HepG2 (cell line): ENCODE measurements around the gene POSTN. TPM values are rescaled to one million over a fixed set of nuclear protein-coding genes. Genes with fewer than 3 reads are reported as not detected.

Source experiments
- ATAC-seq: fragments of 200-7000 bp; cut with Tn5 transposase; 3 replicates; pipeline ENCODE4 v1.9.1; 2020; ENCODE audit warnings: mild to moderate bottlenecking, moderate library complexity
- BruUV-seq: library from RNA; stranded (reverse); fragments of 400-500 nt; replicated peaks from 2 replicates; lab custom pipeline; 2021; lab: Mats Ljungman, UMichigan
- CTCF ChIA-PET: fragments of 300-600 bp; formaldehyde crosslinking; extraction: SDS; loops from one replicate; lab custom pipeline; 2021; ENCODE audit warnings: low total read pairs, inconsistent platforms, low intra/inter-chr PET ratio; lab: Yijun Ruan, JAX
- POLR2A ChIA-PET: fragments of 350-600 bp; sonication (Branson Sonifier 250); formaldehyde crosslinking; loops from one replicate; lab custom pipeline; 2020; ENCODE audit warnings: antibody characterized with exemption, inconsistent platforms; lab: Yijun Ruan, JAX
- DNase-seq: peaks from one replicate; pipeline ENCODE4 v3.0.0-alpha.2; 2015; ENCODE audit warnings: low spot score
- FAIRE-seq: peaks from 3 replicates; lab custom pipeline; 2011; peaks lifted over from hg19 to GRCh38; lab: Jason Lieb, UNC
- H2AFZ ChIP-seq: one replicate; pipeline ENCODE4 v1.6.1; 2011; ENCODE audit warnings: low read length, inconsistent platforms
- H3K27ac ChIP-seq: fragments of 300-600 bp; 3 replicates; pipeline ENCODE4 v1.8.0; 2011; ENCODE audit warnings: mixed run types, mild to moderate bottlenecking, mixed read lengths, low read length, inconsistent platforms; ENCODE audit not compliant: insufficient read depth; ENCODE audit errors: extremely low read length
- H3K27me3 ChIP-seq, 2 experiments: fragments of 200-600 bp in 1 of 2; 2 replicates in 1 of 2; 3 replicates in 1 of 2; pipeline versions ENCODE4 v1.6.0 to v1.8.0; 2011; ENCODE audit warnings: low read length in 2 of 2, mild to moderate bottlenecking in 2 of 2, moderate library complexity in 2 of 2, inconsistent platforms in 1 of 2; ENCODE audit not compliant: insufficient read depth in 2 of 2, control insufficient read depth in 1 of 2
- H3K36me3 ChIP-seq, 2 experiments: fragments of 200-600 bp in 1 of 2; replicated peaks in 1 of 2; 2 replicates in 1 of 2; 3 replicates in 1 of 2; pipeline versions ENCODE4 v1.5.1 to v1.8.0; 2011; ENCODE audit warnings: low read length in 2 of 2, inconsistent platforms in 1 of 2; ENCODE audit not compliant: insufficient read depth in 2 of 2, control insufficient read depth in 1 of 2
- H3K4me1 ChIP-seq: 2 replicates; pipeline ENCODE4 v1.5.1; 2012; ENCODE audit warnings: low read length, inconsistent platforms; ENCODE audit not compliant: insufficient read depth
- H3K4me2 ChIP-seq: 2 replicates; pipeline ENCODE4 v1.6.0; 2011; ENCODE audit warnings: low read depth, low read length, inconsistent platforms
- H3K4me3 ChIP-seq, 3 experiments: fragments of 200-600 bp in 1 of 3; sonication (generic), shearing (Covaris generic) in 1 of 3; replicated peaks in 1 of 3; 2 replicates each; pipeline ENCODE4 v1.5.1; 2011 to 2016; ENCODE audit warnings: low read length in 3 of 3, inconsistent platforms in 2 of 3, low read depth in 2 of 3, mild to moderate bottlenecking in 2 of 3, control low read depth in 1 of 3, mixed read lengths in 1 of 3; ENCODE audit not compliant: insufficient read depth in 1 of 3
- H3K79me2 ChIP-seq: one replicate; pipeline ENCODE4 v1.6.1; 2011; ENCODE audit warnings: low read length, inconsistent platforms; ENCODE audit not compliant: insufficient read depth
- H3K9ac ChIP-seq: 2 replicates; pipeline ENCODE4 v1.6.0; 2011; ENCODE audit warnings: mild to moderate bottlenecking, low read depth, low read length, inconsistent platforms; ENCODE audit not compliant: insufficient read depth
- H3K9me3 ChIP-seq: 2 replicates; pipeline ENCODE4 v1.5.1; 2012; ENCODE audit warnings: mild to moderate bottlenecking, low read length
- H4K20me1 ChIP-seq: 2 replicates; pipeline ENCODE4 v1.6.0; 2011; ENCODE audit warnings: inconsistent platforms, mild to moderate bottlenecking, low read length, moderate library complexity; ENCODE audit not compliant: insufficient read depth
- CAMTA2 ChIP-seq: sonication (generic); formaldehyde crosslinking; IDR thresholded peaks from 2 replicates; pipeline ENCODE4 v1.4.0; 2020; ENCODE audit warnings: mild to moderate bottlenecking, missing genetic modification reagents, borderline replicate concordance
- MEIS1 ChIP-seq: sonication (generic); formaldehyde crosslinking; IDR thresholded peaks from 2 replicates; pipeline ENCODE4 v1.9.0; 2021; ENCODE audit warnings: mild to moderate bottlenecking, missing genetic modification reagents, moderate library complexity, borderline replicate concordance
- MXD4 ChIP-seq: IDR thresholded peaks from 2 replicates; pipeline ENCODE4 v1.6.1; 2016; ENCODE audit warnings: mild to moderate bottlenecking, missing biosample characterization, missing genetic modification reagents
- NFE2L1 ChIP-seq: sonication (generic); formaldehyde crosslinking; IDR thresholded peaks from 2 replicates; pipeline ENCODE4 v1.4.0; 2020; ENCODE audit warnings: missing genetic modification reagents, mild to moderate bottlenecking, borderline replicate concordance
- ZNF326 ChIP-seq: sonication (generic); formaldehyde crosslinking; IDR thresholded peaks from 2 replicates; pipeline ENCODE4 v1.4.0; 2020; ENCODE audit warnings: missing genetic modification reagents, borderline replicate concordance
- ZNF607 ChIP-seq: sonication (generic); formaldehyde crosslinking; IDR thresholded peaks from 2 replicates; pipeline ENCODE4 v1.5.1; 2020; ENCODE audit warnings: missing genetic modification reagents, mild to moderate bottlenecking, borderline replicate concordance
- ZNF75D ChIP-seq: sonication (generic); formaldehyde crosslinking; IDR thresholded peaks from 2 replicates; pipeline ENCODE4 v1.8.1; 2023; ENCODE audit warnings: missing genetic modification reagents, mild to moderate bottlenecking, borderline replicate concordance
- WGBS: methylation state at CpG from one replicate; pipeline ENCODE4 v1.1.6; 2017; ENCODE audit warnings: low lambda C conversion rate; 5-methylcytosine and 5-hydroxymethylcytosine counted together
- in situ Hi-C: cut with HindIII; loops from 2 replicates; pipeline ENCODE4 v1.10.0; 2017; ENCODE audit warnings: low pct_unique_long_range_greater_than_20kb; ENCODE audit not compliant: extremely low pct_ligation_motif_present
- intact Hi-C: fragments of 100-400 bp; cut with micrococcal nuclease; formaldehyde crosslinking; loops from one replicate; pipeline ENCODE4 v1.10.0; 2022; ENCODE audit not compliant: unreplicated experiment
- polyA plus RNA-seq, 8 experiments: library from polyadenylated mRNA; depleted of rRNA in 3 of 8; stranded (reverse) in 7 of 8; unstranded in 1 of 8; fragments of >200 nt; fragmentation: Illumina TruSeq in 4 of 8; extraction: Trizol in 4 of 8; gene quantifications; 2 replicates each; pipeline versions ENCODE4 v1.2.1 to v1.2.3, GENCODE V29; 2011 to 2016; ENCODE audit warnings: low read depth in 4 of 8, missing spikeins in 1 of 8, mixed read lengths in 1 of 8; ENCODE audit not compliant: insufficient read depth in 1 of 8
- total RNA-seq, 5 experiments: library from RNA; depleted of rRNA; stranded (reverse); fragments of >200 nt; fragmentation: Illumina TruSeq; extraction: Trizol; gene quantifications; 2 replicates each; pipeline ENCODE4 v1.2.3, GENCODE V29; 2016; ENCODE audit warnings: low read depth in 1 of 5

Gene POSTN
- total and polyA plus RNA-seq, 2 of the 13 experiments (the other 11 are each of a cell fraction or from before 2014, with no cell fraction given) = not detected

DNA sequence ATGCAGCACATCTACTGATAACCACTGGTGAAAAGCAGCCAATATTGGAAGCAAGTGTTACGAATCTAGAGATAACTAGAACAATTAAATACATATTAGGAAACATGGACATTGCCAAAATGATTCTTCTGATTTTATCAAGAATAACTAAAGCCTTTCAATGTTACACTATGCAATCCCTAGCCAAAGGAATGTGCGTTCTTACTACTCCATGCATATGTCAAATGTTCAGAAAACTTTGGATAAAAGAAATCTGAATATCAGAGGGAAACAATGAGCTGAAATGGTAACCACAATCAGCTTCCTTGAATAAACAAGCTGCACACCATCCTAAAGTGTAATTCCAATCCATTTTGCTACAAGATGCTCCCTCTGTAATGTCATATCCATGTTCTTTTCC is 951 bp upstream of the POSTN start:
- H2AFZ ChIP-seq = no peak overlapping the region
- no peaks in the 10 kb centered on the region for H3K79me2 ChIP-seq
- no peak overlapping the region for H3K27ac ChIP-seq
- ChIA-PET POLR2A (no interaction called here), CTCF (no interaction called here)
- ATAC-seq (no peak), FAIRE-seq (no peak), DNase-seq (no peak)
- no peaks in the 10 kb centered on the region for H4K20me1 ChIP-seq
- no TSS peak for BruUV-seq
- no peaks in the 10 kb centered on the region for H3K27me3 ChIP-seq
- in situ Hi-C loops (no loop called here), intact Hi-C loops (no loop called here)
- no peak overlapping the region for H3K4me3 ChIP-seq
- no peaks in the 10 kb centered on the region for H3K36me3 ChIP-seq
- WGBS = 0% methylated on average over 2 of the region's 2 CpGs
- TF ChIP-seq MEIS1 (CRISPR knock-in tag) (no peak), ZNF326 (CRISPR knock-in tag) (no peak), MXD4 (CRISPR knock-in tag) (no peak)
- H3K4me2 ChIP-seq = no peak overlapping the region
- H3K4me1 ChIP-seq = no peaks in the 10 kb centered on the region
- no peak overlapping the region for H3K9ac ChIP-seq
- no peaks in the 10 kb centered on the region for H3K9me3 ChIP-seq

DNA sequence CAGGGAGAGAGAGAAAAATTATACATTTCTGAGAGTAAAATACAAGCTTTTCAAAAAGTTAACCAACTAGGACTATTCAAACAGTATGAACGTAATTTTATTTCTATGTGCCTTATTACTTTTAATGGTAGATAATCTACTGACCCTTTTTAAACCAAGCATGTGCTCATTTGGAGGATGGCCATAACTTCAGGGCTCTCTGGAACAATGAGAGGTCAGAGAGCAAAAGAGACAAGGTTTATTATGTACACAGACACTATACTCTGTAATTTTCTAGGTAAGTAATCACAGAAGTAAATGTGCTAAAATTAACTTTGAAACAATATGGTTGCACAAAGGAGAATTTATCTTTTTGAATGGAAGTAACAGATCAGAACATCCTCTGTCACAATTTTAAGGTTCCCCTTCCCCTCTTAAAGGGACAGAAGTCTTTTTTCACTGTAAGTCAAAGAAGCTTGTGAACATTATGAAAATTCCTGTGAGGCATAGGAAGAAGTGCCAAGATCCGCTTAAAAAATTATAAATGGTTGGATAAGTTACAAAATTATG is 1.0 kb downstream of the POSTN start:
- intact Hi-C loops = no loop called here

More for the DNA sequence above, 1.0 kb downstream of the POSTN start:
- H3K9ac ChIP-seq = no peak overlapping the region
- 20% methylated on average over 2 of the region's 2 CpGs for WGBS
- in situ Hi-C loops = no loop called here
- CTCF ChIA-PET = no interaction called here
- H3K27ac ChIP-seq = no peak overlapping the region
- H3K4me2 ChIP-seq = no peak overlapping the region
- POLR2A ChIA-PET = no interaction called here
- no peak overlapping the region for H2AFZ ChIP-seq
- no peaks in the 10 kb centered on the region for H3K4me1 ChIP-seq
- TF ChIP-seq ZNF75D (CRISPR knock-in tag) (no peak), ZNF607 (CRISPR knock-in tag) (no peak), NFE2L1 (CRISPR knock-in tag) (no peak), CAMTA2 (CRISPR knock-in tag) (no peak)
- H3K4me3 ChIP-seq = no peak overlapping the region
- no TSS peak for BruUV-seq
- H3K79me2 ChIP-seq = no peaks in the 10 kb centered on the region
- no peaks in the 10 kb centered on the region for H3K9me3 ChIP-seq
- no peaks in the 10 kb centered on the region for H4K20me1 ChIP-seq
- DNase-seq = no peak
- FAIRE-seq = no peak
- H3K27me3 ChIP-seq = no peaks in the 10 kb centered on the region
- no peak for ATAC-seq
- H3K36me3 ChIP-seq = no peaks in the 10 kb centered on the region
